NK-92 (cell line): ENCODE measurements around the gene ARHGEF17.

ENCODE experiments used
- DNase-seq: peaks from one replicate; lab custom pipeline; 2025; ENCODE audit not compliant: unreplicated experiment; lab: John Stamatoyannopoulos, UW

ARHGEF17 gene

DNA sequence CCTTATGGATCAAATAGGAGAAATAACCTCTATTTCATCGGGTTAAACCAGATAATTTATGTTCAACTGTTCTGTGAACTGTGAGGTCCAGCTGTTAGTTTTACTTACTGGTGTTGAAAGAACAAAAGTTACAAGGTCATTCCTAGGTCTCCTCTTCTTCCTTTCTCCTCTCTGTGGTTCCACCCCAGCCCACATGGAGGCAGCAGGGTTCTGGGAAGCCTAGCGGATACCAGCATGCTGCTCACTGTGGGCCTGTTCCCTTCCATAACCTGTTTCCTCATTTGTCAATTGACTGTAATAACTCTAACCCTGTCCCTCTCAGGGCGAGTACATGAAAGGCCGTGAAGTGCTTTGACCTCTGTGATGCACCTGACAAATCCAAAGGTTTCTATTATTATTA is 96.0 kb downstream of the ARHGEF17 start:
- no peak for DNase-seq

DNA sequence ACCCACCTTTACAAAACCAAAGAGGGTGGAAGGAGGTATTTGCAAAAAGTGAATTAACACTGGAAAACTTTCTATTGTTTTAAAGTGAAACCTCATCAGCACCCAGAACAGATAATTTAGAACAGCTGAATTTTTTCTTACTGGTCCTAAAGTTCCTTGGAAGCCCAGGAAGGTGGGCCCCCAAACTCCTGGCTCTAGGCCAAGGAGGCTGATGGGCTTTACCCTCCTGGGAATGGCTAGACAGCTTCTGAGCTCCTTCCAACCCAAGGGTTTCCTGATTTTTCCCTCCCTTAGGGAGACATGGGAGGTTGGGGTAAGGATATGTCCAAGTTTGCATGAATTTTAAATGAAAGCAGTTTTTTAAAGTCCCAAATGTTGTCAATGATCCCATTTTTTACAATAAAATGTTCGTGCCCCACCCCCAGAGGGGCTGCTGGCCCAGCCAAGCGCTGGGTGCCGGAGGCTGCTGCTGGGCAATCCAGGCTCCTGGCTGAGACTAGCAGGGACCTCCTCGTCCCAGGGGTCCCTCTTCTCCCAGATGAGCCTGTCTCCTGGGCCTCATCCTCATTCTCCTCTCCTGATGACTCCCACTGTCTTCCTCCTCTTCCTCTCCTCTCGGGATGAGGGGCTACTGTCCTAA is 96.5 kb downstream of the ARHGEF17 start:
- DNase-seq: no peak

DNA sequence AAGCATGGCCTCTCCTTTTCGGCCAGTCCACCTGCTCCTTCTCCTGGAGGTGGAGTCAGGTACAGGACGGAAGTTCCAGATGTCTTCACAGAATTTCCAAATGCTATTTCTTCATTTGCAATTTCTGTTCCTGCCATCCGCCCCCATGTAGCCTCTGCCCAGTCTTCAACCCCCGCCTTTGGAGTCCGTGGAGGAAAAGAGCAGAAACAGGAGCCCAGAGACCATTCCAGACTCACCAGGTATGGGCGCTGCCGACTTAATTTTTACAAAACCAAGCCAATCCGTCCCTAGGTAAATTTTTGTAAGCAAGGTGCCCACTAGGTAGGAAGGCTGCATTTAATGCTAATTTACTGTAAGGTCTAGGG is 97.1 kb downstream of the ARHGEF17 start:
- no peak for DNase-seq

DNA sequence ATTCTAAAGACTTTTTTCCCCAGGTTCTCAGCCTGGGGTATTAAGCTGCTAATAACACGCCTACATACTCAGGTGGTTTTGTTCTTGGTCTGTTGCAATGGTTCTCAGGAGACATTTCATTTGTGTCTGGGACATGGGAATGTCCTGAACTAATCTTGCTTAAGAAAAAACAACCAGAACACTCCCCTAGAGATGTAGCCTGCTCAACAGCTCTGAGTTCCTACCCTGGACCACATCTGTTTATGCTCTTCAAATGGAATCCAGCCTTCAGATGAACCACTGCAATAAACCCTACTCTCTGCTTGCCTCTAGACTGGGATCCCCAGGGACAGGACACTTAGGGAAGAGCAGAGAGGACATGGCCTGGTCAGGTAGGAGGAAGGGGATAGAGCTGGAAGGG is 98.1 kb downstream of the ARHGEF17 start:
- DNase-seq: no peak

DNA sequence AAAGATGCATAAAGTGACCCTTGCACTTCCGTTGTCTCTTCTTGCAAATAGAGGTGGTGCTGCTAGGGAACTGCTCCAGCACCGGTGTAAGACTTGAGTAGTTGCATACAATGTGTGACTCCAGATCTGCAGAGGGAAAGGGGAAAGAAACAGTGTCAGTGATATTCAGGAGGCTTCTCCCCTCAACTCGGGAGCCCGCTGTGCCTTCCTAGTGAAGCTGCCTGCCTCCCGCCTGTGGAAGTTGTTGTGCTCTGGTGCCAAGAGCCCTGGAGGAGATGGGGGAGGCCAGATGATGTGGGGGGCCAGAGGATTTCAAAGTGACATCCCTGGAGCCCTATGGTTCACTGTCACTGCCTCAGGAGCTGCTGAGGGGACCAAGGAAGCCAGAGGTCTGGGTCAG is 98.5 kb downstream of the ARHGEF17 start:
- DNase-seq: no peak

DNA sequence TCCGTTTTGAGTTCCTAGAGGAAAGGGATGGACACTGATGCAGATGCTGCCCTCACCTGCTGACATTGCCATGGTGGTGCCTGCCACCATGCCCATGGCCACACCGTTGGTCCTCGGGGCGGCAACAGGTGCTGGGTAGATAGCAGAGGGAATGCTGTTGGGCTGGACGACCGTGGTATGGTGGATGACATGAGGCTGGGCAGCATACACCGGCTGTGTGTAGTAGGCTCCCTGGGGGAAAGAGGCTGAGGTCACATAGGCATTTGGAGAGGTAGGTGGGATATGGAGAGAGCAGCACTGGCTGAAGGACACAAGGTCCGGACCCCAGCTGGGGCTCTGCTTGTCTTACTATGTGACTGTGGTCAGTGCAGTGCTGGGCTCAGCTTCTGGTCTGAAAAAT is 101.4 kb downstream of the ARHGEF17 start:
- no peak for DNase-seq

DNA sequence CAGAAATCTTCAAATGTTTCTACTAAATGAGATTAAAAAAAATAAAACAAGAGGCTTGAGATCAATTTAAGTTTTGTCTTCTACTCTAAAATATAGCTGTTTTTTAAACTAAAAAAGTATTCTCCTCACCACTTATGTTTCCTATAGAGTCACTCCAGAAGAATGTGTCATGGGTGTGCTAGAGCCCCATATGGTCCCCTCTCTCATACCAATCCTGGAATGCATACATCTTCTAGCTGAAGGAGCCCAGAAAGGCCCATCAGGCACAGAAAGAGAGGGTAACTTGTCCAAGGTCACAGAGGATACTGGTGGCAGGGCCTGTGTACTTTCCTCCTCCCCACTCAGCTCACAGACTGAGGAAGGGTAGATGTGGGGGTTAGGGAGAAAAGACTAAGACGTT is 102.6 kb downstream of the ARHGEF17 start:
- no peak for DNase-seq

DNA sequence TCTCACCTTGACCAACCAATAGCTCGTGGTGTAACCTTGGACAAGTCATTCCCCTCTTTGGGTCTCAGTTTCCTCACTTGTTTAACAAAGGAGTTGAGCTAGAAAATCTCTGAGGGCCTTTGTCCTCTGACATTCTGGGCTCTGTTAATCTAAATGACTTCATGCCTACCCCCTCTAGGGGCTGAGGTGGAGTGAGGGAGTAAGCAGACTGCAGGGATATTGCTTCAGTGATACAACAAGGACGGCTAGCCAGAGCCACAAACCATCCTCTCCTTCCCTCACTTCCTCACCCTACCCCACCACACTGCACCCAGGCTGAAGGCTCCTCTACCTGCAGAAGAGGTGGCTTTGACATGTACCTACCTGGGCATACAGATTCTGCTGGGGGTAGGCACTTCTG is 103.0 kb downstream of the ARHGEF17 start:
- DNase-seq: no peak

DNA sequence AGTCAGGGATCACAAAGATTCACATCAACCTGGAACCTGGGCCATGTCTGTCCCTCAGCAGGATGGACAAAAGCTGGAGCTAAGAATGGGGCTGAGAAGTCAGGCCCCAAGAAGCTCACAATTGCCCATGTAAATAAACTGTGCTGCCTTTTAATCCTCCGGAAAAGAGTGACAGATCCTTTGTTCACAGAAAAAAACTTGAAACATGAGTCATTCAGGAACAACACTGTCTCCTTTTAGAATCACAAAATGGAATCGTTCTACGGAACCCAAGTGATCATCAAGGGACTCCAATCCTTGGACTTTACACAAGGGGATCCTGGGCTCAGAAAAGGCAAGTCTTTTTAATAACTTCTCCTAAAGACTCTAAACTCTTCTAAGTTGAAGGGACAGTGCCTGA is 104.2 kb downstream of the ARHGEF17 start:
- DNase-seq: no peak

DNA sequence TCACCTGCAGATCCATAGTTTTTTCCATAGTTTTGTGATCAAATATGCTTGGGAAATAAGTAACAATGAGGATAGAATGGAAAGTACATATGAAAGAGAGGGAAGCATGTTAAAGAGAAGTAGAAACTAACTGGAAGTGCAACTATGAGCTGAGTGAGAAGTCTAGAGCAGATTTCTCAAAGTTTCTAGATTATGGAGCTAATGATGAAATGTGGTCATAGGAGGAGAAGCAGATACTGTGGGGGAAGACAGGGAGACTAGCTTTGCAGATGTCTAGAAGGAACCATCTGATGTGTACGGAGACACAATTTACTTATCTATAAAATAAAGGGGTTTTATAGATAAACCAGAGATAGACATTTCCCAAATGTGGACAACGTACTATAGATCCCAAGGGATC is 105.2 kb downstream of the ARHGEF17 start:
- no peak for DNase-seq

DNA sequence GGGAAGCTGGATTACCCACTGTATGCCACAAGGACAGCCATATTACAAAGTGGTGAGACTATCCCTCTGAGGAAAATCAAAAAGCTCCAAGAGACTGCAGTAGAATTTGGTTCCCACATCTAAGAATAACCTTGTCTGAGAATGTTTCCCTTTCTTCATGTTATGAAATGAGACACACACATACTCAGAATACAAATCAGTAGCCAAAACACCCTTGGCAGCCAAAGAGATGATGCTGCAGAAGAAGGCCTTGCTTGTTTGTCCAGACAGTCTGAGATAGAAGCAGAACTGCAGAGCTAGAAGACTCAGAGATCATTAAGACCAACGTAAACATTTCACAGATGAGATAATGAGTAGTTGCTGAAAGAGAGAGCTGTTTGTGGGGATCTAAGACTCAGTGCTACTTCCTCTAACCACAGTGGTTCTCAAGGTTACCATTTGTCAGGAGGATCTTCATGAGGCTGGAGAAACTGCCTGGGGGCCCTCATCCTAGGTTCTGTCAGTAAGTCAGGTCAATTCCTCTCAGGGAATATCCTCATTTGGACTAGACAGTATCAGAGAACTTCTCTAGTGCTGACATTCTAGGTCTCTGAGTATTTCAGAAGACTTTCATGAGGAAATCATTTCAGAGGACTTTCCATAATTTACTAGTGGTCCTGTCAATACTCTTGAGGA is 107.0 kb downstream of the ARHGEF17 start:
- DNase-seq: no peak

DNA sequence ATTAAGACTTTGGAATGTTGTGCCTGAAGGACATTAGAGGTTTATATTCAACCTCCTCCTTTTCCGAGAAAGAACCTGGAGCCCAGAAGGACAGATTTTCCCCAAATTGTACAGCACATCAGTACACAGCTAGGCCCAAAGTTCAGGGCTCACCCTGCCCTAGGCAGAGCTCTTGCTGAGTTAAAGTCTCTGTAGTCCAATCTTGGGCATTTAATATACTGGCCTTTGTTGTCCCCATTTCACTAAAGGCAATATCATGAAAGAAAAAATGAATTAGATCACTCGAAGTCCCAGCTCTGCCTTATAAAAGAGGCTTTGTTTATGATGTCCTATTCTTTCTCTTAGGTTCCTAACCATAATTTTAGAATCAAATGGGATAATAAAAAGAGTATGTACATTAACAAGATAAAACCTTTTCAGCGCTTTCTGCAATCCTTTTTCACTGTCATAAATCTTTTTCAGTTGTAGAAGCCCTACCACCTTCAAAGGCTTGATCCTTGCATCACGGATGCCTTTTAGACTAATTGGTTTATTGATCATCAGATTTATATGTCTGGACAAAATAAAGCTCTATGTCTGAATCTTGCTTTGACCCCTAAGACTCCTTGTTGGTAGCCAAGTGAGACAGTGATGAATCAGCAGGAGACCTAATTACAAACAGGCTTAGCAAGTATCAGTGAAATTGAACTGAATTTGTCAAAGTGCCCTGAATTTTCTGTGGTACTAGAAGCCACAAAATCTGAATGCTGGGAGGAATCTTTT is 108.0 kb downstream of the ARHGEF17 start:
- DNase-seq: no peak

DNA sequence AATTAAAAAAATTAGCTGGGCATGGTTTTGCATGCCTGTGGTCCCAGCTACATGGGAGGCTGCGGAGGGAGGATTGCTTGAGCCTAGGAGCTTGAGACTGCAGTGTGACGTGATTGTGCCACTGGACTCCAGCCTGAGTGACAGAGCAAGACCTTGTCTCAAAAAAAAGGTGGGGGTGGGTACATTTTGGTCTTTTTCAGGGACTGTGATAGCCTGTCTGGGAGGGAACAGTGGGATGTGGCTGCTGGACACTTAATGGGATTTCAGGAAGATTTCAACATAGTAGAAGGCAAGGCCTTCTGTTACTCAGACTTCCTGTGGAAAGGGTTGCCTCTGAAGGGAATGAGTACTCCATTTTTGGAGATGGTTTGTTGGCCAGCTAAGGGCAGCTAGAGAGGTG is 108.7 kb downstream of the ARHGEF17 start:
- DNase-seq: no peak
